Activated naive CD8-positive, alpha-beta T cell treated with anti-CD3 and anti-CD28 coated beads for 36 hours (primary cell): Measurements from ENCODE around the gene PSMG3. TPM values are rescaled to one million over a fixed set of nuclear protein-coding genes. Genes with fewer than 3 reads are reported as not detected.

Source experiments
- DNase-seq: peaks from one replicate; pipeline ENCODE4 v3.0.0; 2021
- H3K27ac Mint-ChIP-seq: one replicate; pipeline ENCODE4 v1.8.0; 2022; ENCODE audit warnings: mild to moderate bottlenecking, moderate library complexity, mixed read lengths
- H3K27me3 Mint-ChIP-seq: one replicate; pipeline ENCODE4 v1.8.0; 2022; ENCODE audit warnings: mild to moderate bottlenecking, mixed read lengths
- H3K36me3 Mint-ChIP-seq: one replicate; pipeline ENCODE4 v1.8.0; 2021; ENCODE audit warnings: mild to moderate bottlenecking, mixed read lengths
- H3K4me1 Mint-ChIP-seq: one replicate; pipeline ENCODE4 v1.8.0; 2021; ENCODE audit warnings: mixed read lengths
- H3K4me3 Mint-ChIP-seq: one replicate; pipeline ENCODE4 v1.8.0; 2022; ENCODE audit warnings: mild to moderate bottlenecking, moderate library complexity, mixed read lengths
- H3K9me3 Mint-ChIP-seq: one replicate; pipeline ENCODE4 v1.8.0; 2022; ENCODE audit warnings: mixed read lengths
- total RNA-seq, 2 experiments: library from RNA; stranded (reverse); gene quantifications; one replicate each; pipeline ENCODE4 v1.2.3, GENCODE V29; 2021

Gene PSMG3
- total RNA-seq, 2 experiments from 2014 or later, result 55.1 to 57.0 TPM

DNA sequence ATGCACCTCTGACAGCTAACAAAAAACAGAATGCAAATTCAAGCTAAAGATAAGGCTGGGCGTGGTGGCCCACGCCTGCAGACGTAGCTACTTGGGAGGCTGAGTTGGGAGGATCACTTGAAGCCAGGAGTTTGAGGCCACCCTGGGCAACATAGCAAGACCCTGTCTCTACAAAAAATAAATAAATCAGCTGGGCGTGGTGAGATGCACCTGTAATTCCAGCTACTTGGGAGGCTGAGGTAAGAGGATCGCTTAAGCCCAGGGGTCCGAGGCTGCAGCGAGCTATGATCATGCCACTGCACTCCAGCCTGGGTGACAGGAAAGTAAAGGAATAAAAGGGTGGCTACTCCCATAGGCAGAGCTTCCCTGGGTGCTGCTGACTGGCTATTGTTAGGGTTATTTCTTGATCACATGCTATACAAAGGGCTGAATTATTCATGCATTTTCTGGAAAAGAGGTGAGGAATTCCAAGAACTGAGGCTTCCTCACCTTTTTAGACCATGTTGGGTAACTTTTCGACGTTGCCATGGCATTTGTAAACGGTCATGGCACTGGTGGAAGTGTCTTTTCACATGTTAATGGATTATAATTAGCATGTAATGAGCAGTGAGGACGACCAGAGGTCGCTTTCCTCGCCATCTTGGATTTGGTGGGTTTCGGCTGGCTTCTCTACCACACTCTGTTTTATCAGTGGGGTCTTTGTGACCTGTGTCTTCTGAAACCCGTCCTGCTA lies 6.9 kb upstream of the PSMG3 start:
- H3K4me1 Mint-ChIP-seq, result peaks cover 11% of the 10 kb centered on the region
- no peaks in the 10 kb centered on the region for H3K27me3 Mint-ChIP-seq
- DNase-seq, result no peak
- no peaks in the 10 kb centered on the region for H3K9me3 Mint-ChIP-seq
- H3K36me3 Mint-ChIP-seq, result no peaks in the 10 kb centered on the region
- no peak overlapping the region for H3K4me3 Mint-ChIP-seq
- H3K27ac Mint-ChIP-seq, result no peak overlapping the region

DNA sequence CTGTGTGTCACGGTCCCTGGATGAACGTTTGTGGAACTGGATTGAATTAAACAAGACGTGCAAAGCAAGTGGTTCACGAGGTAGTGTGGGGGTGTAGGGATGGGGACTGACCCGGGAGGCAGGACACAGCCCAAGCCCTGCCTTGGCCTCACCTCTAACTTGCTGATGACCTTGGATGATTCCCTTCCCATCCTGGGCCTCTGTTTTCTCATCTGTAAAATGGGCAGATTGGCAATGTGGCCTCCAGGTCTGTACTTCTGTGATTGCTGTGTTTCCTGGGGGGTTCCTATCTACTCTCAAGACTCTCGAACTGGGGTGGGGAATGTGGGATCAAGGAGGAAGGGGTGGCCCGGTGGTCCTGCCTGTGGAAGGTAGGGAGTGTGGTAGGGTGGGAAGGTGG lies 6.0 kb upstream of the PSMG3 start:
- Mint-ChIP-seq H3K9me3 (no peaks in the 10 kb centered on the region), H3K27ac (no peak overlapping the region), H3K36me3 (no peaks in the 10 kb centered on the region), H3K27me3 (no peaks in the 10 kb centered on the region), H3K4me3 (no peak overlapping the region), H3K4me1 (peaks cover 20% of the 10 kb centered on the region)
- DNase-seq, result no peak

DNA sequence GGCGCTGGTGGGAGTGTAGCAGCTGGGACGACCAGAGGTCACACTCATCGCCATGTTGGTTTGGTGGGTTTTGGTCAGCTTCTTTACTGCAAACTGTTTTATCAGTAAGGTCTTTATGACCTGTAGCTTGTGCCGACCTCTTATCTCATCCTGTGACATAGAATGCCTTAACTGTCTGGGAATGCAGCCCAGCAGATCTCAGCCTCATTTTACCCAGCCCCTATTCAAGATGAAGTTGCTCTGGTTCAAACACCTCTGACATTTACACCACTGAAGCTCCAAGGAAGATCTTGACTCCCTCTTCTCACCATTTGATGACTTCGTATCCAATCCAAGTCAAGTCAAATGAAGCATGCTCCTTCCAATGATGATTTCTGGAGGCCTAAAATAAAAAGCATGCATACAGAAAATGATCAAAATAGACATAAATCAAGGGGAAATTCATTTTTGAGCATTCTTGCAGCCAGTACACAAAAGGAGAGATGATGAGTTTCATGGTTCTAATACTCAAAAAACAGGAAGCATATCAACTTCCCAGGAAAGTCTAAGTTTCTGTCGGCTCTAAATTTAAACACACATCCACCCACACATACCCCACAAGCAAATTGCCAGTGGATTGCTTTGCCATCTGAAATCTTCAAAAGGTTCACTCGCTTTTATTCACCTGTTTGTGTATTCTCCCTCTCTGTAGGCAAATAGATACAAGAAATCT lies 2.4 kb upstream of the PSMG3 start:
- Mint-ChIP-seq H3K36me3 (peaks cover 11% of the 10 kb centered on the region), H3K4me3 (no peak overlapping the region), H3K27ac (no peak overlapping the region), H3K9me3 (no peaks in the 10 kb centered on the region), H3K4me1 (peaks cover 31% of the 10 kb centered on the region), H3K27me3 (no peaks in the 10 kb centered on the region)
- DNase-seq, result no peak

DNA sequence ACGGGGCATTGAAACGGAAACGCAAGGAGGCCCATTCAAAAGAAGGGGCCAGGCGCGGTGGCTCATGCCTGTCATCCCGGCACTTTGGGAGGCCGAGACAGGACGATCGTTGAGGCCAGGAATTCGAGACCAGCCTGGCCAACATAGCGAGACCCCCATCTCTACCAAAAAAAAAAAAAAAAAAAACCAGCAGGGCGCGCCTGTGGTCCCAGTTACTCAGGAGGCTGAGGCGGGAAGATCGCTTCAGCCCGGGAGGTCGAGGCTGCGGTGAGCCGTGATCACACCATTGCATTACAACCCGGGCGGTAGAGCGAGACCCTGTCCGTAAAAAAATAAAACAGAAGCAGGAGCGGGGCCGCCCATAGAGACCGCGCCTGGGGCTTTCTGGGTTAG lies 396 bp downstream of the PSMG3 start:
- Mint-ChIP-seq H3K36me3 (peaks cover 16% of the 10 kb centered on the region), H3K27ac (peak overlapping the region; percentile 91), H3K4me3 (peak overlapping the region; percentile 92), H3K4me1 (peaks cover 32% of the 10 kb centered on the region), H3K9me3 (no peaks in the 10 kb centered on the region), H3K27me3 (no peaks in the 10 kb centered on the region)
- no peak for DNase-seq

DNA sequence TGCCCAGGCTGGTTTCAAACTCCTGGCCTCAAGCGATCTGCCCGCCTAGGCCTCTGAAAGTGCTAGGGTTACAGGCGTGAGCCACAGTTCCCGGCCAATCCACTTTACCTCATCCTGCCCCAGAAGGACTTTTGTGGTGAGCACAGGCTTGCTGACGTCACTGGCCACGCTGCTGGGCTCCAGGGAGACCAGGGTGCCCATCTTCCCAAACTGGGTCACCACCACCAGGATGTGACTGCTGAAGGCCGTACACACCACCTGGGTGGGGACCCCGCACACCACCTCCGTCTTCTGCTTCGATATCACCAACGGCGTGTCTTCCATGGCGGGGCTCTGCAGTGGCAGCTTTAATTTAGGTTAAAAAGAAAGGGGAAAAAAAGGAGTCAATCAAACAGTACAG lies 816 bp downstream of the PSMG3 start:
- peaks cover 16% of the 10 kb centered on the region for H3K36me3 Mint-ChIP-seq
- H3K4me3 Mint-ChIP-seq, result peak overlapping the region; percentile 92
- no peak for DNase-seq
- no peaks in the 10 kb centered on the region for H3K9me3 Mint-ChIP-seq
- peaks cover 32% of the 10 kb centered on the region for H3K4me1 Mint-ChIP-seq
- H3K27ac Mint-ChIP-seq, result peak overlapping the region; percentile 91
- H3K27me3 Mint-ChIP-seq, result no peaks in the 10 kb centered on the region

DNA sequence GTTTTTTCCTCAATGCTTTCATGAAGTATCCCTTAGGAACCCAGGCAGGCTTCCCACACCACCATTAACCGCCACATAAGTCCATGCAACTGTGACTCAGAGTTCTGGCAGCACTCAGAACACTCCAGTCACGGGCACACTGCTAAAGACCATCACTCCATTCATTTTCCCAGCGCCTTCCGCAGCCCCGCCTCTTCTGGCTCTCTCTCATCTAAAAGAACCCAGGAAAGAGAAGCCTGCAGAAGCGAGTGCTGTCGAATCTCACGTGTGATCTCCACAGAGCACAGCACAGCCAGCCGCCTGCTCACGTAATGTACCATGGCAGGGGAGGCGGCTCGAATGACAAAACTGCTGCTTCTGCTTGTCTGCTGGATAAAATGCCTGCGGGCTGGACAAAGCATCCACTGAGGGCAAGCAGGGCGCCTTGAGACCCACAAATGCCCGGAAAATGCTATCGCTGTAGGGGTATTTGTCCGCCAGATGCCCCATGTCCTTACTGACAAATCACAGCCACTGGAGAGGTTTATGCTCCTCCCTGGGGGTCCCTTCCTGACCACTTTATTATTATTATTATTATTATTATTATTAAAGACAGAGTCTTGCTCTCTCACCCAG lies 1.8 kb downstream of the PSMG3 start:
- Mint-ChIP-seq H3K27ac (no peak overlapping the region), H3K4me3 (peak overlapping the region; percentile 92), H3K4me1 (peaks cover 32% of the 10 kb centered on the region), H3K36me3 (peaks cover 16% of the 10 kb centered on the region), H3K27me3 (no peaks in the 10 kb centered on the region), H3K9me3 (no peaks in the 10 kb centered on the region)
- DNase-seq, result no peak

DNA sequence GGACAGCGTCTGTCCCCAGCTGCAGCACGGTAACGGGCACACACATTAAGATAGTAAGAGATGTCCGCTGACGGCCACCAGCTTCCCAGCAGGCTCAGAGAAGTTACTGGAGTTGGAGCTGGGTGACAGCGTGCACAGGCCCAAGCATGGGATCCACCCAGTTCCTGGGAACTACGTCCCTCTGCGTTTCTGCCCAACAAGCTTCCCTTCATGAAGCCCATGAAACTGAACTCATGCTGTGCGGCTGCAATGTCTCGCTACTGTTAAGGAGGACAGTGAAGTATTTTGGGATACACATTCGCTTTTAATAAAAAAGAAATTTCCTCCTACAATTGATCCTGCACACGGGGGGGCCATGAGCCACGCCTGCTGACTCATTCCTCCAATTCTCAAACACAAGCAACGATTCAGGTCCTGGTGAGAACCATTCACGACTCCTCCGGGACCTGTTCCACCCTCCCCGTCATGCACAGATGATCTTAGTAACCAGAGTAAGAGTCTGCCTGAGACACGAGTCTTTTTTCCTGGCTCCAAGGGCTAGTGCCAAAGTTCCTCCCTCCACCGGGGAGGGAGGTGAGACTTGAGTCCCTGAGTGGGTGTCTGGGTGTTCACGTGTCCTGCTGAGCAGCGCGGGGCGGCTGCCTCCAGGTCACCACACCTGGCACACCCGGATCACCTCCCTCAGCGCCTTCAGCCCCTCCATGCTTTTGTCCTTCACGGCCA lies 2.6 kb downstream of the PSMG3 start:
- Mint-ChIP-seq H3K36me3 (peaks cover 16% of the 10 kb centered on the region), H3K9me3 (no peaks in the 10 kb centered on the region), H3K27ac (no peak overlapping the region), H3K27me3 (no peaks in the 10 kb centered on the region), H3K4me1 (peaks cover 27% of the 10 kb centered on the region), H3K4me3 (peak overlapping the region; percentile 30)
- DNase-seq, result no peak

DNA sequence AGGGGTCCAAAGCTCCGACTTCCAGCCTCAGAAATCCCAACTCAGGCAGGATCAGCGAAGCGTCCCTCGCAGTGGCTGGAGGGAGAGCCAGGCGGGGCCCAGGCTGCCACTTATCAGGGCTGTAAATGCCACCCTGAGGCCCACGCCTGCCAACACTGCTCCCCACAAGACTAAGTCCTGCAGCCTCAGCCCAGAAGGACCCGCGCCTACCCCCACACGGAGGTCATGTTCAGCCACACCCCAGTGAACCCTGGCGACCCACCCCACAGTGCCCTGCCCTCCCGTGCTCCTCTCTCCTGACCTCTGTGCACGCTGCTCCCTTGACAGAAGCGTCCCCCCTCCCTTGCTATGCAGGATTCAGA lies 3.2 kb downstream of the PSMG3 start:
- Mint-ChIP-seq H3K27ac (no peak overlapping the region), H3K36me3 (peaks cover 16% of the 10 kb centered on the region), H3K27me3 (no peaks in the 10 kb centered on the region), H3K4me1 (peaks cover 24% of the 10 kb centered on the region), H3K9me3 (no peaks in the 10 kb centered on the region), H3K4me3 (no peak overlapping the region)
- no peak for DNase-seq

DNA sequence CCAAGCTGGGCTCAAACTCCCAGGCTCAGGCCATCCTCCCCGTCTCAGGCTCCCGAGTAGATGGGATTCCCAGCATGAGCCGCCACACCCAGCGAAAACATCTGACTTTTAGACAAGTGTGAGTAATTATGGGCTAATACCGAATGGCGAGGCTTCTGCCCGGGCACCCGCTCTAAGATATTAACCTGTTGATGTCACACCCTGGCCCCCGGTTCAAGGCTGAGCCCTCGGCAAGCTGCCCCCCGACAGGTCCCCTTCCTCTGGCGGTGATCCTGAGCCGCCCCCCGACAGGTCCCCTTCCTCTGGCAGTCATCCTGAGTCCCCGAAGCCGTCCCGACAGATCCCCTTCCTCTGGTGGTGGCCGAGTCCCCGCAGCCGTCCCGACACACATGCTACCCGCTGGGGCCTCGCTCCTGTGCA lies 5.2 kb downstream of the PSMG3 start:
- H3K27ac Mint-ChIP-seq, result no peak overlapping the region
- H3K4me1 Mint-ChIP-seq, result peaks cover 15% of the 10 kb centered on the region
- no peak for DNase-seq
- peaks cover 16% of the 10 kb centered on the region for H3K36me3 Mint-ChIP-seq
- H3K27me3 Mint-ChIP-seq, result no peaks in the 10 kb centered on the region
- H3K4me3 Mint-ChIP-seq, result no peak overlapping the region
- H3K9me3 Mint-ChIP-seq, result no peaks in the 10 kb centered on the region

DNA sequence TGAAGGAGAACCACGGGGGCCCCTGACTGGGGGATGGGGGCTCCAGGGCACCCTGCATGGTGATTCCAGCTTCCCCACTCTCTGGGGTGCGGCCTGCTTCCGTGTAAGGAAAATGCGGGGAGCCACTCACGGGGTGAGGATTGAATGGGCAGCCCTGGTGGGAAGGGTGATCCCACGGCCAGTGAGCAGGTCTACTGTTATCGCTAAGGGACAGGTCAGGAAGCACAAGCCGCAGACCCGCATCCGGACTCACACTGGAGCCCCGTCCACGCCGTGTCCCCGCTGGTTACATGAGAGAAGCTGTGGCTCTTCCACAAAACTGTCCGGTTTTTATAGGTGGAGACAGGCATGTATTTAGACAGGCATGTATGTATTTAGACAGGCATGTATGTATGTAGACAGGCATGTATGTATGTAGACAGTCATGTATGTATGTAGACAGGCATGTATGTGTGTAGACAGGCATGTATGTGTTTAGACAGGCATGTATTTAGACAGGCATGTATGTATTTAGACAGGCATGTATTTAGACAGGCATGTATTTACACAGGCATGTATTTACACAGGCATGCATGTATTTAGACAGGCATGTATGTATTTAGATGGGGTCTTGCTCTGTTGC lies 5.7 kb downstream of the PSMG3 start:
- H3K36me3 Mint-ChIP-seq, result peaks cover 15% of the 10 kb centered on the region
- H3K9me3 Mint-ChIP-seq, result no peaks in the 10 kb centered on the region
- no peaks in the 10 kb centered on the region for H3K27me3 Mint-ChIP-seq
- no peak overlapping the region for H3K27ac Mint-ChIP-seq
- DNase-seq, result no peak
- no peak overlapping the region for H3K4me3 Mint-ChIP-seq
- peaks cover 14% of the 10 kb centered on the region for H3K4me1 Mint-ChIP-seq

DNA sequence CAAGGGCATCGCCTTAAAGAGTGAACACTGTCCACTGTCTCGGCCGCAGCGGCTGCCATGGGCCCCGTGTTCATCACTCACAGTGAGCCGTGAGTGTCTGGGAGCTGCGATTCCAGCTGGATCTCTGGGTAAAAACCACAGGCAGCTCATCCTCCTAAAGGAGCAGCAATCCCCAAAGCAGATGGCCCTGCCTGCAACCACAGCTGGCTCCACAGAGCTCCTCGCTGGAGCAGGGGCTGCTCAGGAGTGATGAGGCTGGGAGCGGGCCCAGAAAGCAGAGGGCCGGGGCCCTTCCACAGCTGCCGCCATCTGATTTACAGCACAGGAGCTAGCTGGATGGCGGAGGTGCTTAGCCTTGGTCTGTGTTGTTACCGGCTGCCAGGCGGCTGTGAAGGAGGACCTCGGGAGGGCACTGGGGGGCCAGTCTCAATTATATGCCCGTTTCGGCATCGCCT lies 7.2 kb downstream of the PSMG3 start:
- Mint-ChIP-seq H3K9me3 (no peaks in the 10 kb centered on the region), H3K4me1 (peaks cover 2% of the 10 kb centered on the region), H3K27ac (no peak overlapping the region), H3K27me3 (no peaks in the 10 kb centered on the region), H3K4me3 (no peak overlapping the region), H3K36me3 (peaks cover 8% of the 10 kb centered on the region)
- DNase-seq, result no peak

DNA sequence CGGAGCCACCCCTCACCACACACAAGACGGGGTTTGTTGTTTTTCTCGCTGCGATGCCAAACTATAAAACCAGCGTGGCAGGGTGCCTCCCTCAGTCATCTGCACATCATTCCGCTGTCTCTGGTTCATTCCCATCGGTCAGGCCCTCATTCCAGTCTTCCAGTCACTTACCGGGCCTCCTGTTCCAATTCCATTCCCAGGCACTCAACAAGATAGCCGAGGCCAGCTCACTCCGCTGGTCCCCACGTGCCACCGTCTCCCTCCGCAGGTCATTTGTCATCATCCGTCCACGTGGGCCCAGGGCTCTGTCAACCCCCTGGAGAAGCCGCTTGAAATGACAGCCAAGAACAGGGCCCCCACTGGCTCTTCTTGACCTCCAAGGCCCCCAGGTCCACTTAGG lies 7.7 kb downstream of the PSMG3 start:
- H3K9me3 Mint-ChIP-seq, result no peaks in the 10 kb centered on the region
- H3K4me3 Mint-ChIP-seq, result no peak overlapping the region
- no peaks in the 10 kb centered on the region for H3K27me3 Mint-ChIP-seq
- no peak for DNase-seq
- no peak overlapping the region for H3K27ac Mint-ChIP-seq
- no peaks in the 10 kb centered on the region for H3K4me1 Mint-ChIP-seq
- peaks cover 5% of the 10 kb centered on the region for H3K36me3 Mint-ChIP-seq

DNA sequence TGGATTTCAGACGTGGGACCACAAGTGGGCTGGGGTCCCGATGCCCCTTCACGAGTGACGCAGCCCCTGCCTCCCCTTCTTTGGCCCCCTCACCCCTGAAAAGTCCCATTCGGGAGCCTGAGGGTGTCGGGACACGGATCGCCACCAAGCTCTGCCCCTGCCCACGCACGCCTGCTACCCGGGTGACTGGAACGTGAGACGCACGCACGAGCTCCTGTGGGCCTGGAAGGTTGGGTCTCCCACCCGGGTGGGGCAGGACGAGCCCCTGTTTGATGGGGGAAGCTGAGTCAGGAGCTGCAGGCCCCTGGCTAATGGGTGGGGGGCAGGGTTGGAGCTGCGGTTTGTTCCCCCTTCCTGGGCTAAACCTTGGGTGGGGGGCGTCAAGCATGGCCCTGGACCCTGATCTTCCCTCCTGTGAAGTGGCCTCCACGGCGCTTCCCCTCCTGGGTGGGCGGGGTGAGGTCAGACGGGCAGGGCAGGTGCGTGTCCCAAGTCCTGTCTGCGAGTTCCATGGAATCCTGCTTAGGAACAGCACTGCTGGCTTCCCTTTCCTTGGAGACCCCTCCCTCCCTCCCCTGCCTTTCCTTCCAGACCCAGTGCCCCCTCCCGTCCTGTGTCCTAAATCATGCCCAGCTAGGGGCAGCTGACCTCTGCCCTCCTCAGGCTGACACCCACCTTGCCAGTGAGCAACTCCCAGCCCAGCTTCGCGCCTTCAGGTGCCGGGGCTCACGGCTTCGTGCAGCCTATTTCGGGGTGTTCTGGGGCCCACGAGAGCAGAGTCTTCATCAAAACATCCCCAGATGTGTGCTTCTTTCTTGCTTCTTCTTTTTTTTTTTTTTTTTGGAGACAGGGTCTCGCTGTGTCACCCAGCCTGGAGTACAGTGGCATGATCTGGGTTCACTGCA lies 8.5 kb downstream of the PSMG3 start:
- H3K9me3 Mint-ChIP-seq, result no peaks in the 10 kb centered on the region
- H3K4me1 Mint-ChIP-seq, result peaks cover 2% of the 10 kb centered on the region
- peaks cover 5% of the 10 kb centered on the region for H3K36me3 Mint-ChIP-seq
- H3K27me3 Mint-ChIP-seq, result no peaks in the 10 kb centered on the region
- no peak overlapping the region for H3K27ac Mint-ChIP-seq
- DNase-seq, result no peak
- no peak overlapping the region for H3K4me3 Mint-ChIP-seq

DNA sequence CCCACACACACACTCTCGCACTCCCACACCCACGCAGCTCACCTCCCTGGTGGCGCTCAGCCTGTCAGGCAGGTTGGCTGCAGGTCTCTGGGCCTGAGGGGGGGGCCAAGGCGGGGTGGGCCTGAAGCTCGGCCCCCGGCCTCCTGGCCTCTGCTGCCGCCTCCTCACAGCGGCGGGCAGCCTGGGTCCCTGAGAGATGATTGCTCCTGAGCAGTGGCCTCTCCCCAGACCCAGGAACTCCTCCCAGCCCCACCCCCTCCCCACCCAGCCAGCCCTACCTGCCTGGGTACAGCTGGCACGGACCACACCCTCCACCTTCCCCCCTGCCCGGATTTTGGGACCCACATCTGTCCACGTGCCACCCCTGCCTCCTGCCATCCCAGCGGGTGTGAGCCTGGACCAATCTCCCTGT lies 9.2 kb downstream of the PSMG3 start:
- no peak for DNase-seq
- Mint-ChIP-seq H3K4me3 (no peak overlapping the region), H3K36me3 (peaks cover under 1% of the 10 kb centered on the region), H3K9me3 (no peaks in the 10 kb centered on the region), H3K27me3 (no peaks in the 10 kb centered on the region), H3K4me1 (peaks cover 3% of the 10 kb centered on the region), H3K27ac (no peak overlapping the region)
